ENCODE results near the gene RGS17. TPM values are rescaled to one million over a fixed set of nuclear protein-coding genes. Genes with fewer than 3 reads are reported as not detected.

The RGS17 gene
- total and polyA plus RNA-seq, 12 donors = 0.04 to 0.41 (median 0.17) TPM; not detected in 1

DNA sequence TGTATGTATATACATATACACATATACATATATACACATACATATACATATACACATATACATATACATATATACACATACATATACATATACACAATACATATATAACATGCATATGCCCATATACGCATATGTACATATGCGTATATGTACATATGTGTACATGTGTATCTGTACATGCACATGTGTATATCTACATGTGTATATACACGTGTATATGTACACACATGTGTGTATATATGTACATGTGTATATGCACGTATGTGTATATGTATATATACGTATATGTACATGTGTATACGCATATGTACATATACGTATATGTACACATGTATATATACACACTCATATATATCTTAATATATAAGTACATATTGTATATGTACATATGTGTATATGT lies 60.3 kb downstream of the RGS17 start:
- H3K4me3 ChIP-seq = no peak overlapping the region
- no peak overlapping the region for H3K27ac ChIP-seq
- TF ChIP-seq, protein P1, sequence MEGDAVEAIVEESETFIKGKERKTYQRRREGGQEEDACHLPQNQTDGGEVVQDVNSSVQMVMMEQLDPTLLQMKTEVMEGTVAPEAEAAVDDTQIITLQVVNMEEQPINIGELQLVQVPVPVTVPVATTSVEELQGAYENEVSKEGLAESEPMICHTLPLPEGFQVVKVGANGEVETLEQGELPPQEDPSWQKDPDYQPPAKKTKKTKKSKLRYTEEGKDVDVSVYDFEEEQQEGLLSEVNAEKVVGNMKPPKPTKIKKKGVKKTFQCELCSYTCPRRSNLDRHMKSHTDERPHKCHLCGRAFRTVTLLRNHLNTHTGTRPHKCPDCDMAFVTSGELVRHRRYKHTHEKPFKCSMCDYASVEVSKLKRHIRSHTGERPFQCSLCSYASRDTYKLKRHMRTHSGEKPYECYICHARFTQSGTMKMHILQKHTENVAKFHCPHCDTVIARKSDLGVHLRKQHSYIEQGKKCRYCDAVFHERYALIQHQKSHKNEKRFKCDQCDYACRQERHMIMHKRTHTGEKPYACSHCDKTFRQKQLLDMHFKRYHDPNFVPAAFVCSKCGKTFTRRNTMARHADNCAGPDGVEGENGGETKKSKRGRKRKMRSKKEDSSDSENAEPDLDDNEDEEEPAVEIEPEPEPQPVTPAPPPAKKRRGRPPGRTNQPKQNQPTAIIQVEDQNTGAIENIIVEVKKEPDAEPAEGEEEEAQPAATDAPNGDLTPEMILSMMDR (IDR thresholded peaks at IDR 0.05) = no peak

DNA sequence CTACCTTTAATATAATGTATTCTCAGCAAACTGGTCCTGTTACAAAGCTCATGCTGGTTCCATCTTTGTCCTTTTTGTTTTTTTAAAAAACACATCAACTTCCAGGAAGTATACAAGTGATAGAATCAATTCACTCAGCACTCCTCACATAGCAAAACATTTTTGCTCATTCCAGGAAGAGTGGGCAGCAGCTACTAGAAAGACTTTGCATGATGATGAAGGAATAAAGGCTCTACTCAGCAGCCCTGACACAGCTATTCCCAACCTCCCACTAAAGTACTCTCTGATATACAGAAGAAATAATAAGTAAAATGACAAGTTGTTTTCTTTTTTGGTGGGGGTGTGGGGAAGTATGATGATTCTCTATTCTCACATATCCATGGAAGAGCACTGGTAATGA lies 61.2 kb downstream of the RGS17 start:
- TF ChIP-seq, protein P1 (IDR thresholded peaks at IDR 0.05) = no peak
- Histone ChIP-seq H3K9me3 (peaks cover 0 to 29% (median 0%) of the 10 kb centered on the region in 11 donors), H3K4me3 (no peak overlapping the region), H3K4me1 (no peaks in the 10 kb centered on the region), H3K27ac (no peak overlapping the region), H3K27me3 (no peaks in the 10 kb centered on the region), H3K36me3 (no peaks in the 10 kb centered on the region)
- intact Hi-C loops (cut with DNase I) = no loop called here
- ATAC-seq (no peak), DNase-seq (no peak)

More for the DNA sequence above, 60.3 kb downstream of the RGS17 start:
- H3K36me3 ChIP-seq = no peaks in the 10 kb centered on the region
- no peaks in the 10 kb centered on the region for H3K4me1 ChIP-seq
- 87 to 95% methylated on average over 7 of the region's 7 CpGs for WGBS, 2 donors
- peaks cover 0 to 29% (median 0%) of the 10 kb centered on the region in 11 donors for H3K9me3 ChIP-seq
- ATAC-seq (no peak), DNase-seq (no peak)
- intact Hi-C loops (cut with DNase I) = no loop called here
- no peaks in the 10 kb centered on the region for H3K27me3 ChIP-seq

DNA sequence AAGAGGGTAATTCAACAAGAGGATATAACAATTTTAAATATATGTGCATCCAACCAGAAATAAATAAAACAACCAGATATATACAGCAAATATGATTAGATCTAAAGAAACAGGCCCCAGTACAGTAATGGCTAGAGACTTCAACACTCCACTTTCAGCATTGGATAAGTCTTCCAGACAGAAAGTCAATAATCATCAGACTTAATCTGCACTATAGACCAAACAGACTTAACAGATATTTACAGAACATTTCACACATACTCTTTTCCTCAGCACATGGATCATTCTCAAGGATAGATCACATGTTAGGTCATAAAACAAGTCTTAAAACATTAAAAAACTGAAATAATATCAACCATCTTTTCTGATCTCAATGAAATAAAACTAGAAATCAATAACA lies 65.9 kb downstream of the RGS17 start:
- DNase-seq (no peak), ATAC-seq (no peak)
- Histone ChIP-seq H3K27me3 (no peaks in the 10 kb centered on the region), H3K27ac (no peak overlapping the region), H3K4me1 (no peaks in the 10 kb centered on the region), H3K4me3 (no peak overlapping the region), H3K9me3 (peaks cover 0 to 46% (median 2%) of the 10 kb centered on the region in 11 donors), H3K36me3 (no peaks in the 10 kb centered on the region)
- TF ChIP-seq, protein P1 (IDR thresholded peaks at IDR 0.05) = no peak
- intact Hi-C loops (cut with DNase I) = no loop called here

DNA sequence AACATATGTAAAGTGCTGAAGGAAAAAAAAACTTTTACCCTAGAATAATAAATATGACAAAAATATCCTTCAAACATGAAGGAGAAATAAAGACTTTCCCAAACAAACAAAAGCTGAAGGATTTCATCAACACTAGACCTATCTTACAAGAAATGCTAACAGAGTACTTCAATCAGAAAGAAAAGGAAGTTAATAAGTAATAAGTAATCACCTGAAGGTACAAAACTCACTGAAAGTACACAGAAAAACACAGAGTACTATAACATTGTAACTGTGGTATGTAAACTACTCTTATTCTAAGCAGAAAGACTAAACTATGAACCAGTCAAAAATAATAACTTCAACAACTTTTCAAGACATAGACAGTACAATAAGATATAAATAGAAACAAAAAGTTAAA lies 67.1 kb downstream of the RGS17 start:
- ATAC-seq = no peak

More for the DNA sequence above, 67.1 kb downstream of the RGS17 start:
- DNase-seq = no peak
- intact Hi-C loops (cut with DNase I) = no loop called here
- no peaks in the 10 kb centered on the region for H3K4me1 ChIP-seq
- H3K36me3 ChIP-seq = no peaks in the 10 kb centered on the region
- H3K9me3 ChIP-seq = peaks cover 0 to 46% (median 2%) of the 10 kb centered on the region in 11 donors
- H3K4me3 ChIP-seq = no peak overlapping the region
- no peaks in the 10 kb centered on the region for H3K27me3 ChIP-seq
- TF ChIP-seq, protein P1 (IDR thresholded peaks at IDR 0.05) = no peak
- H3K27ac ChIP-seq = no peak overlapping the region
